Activated CD4-positive, alpha-beta T cell treated with anti-CD3 and anti-CD28 coated beads, Interleukin-2, amount 50 U/mL, for 16 hours (primary cell): ENCODE data around the gene ANKRD44.
"Not testable (repeated sequence)": the region's sequence is repeated elsewhere in the genome, so short reads cannot be mapped to it uniquely, and the experiment has no call there.

ENCODE experiments used
- DNase-seq: peaks from one replicate; pipeline ENCODE4 v3.0.0-alpha.2; 2020

ANKRD44 gene

DNA sequence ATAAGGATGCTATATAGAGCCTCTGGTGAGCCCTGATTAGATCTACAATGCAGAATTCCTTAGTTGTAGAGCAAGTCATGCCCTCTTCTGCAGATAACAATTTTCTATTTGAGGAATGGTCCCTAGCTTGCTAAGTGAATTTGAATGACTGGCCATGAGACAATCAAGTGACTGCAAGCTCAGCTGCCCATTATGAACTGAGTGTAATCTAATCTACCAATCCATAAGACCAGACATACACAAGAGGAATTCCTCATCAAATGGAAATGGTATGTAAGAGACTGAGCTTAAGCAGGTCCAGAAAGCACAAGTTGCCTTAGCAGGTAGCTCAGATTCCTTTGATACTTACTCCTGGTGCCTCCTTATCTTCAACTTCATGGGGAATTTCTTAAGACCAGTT lies 4.8 kb upstream of the ANKRD44 start:
- no peak for DNase-seq

DNA sequence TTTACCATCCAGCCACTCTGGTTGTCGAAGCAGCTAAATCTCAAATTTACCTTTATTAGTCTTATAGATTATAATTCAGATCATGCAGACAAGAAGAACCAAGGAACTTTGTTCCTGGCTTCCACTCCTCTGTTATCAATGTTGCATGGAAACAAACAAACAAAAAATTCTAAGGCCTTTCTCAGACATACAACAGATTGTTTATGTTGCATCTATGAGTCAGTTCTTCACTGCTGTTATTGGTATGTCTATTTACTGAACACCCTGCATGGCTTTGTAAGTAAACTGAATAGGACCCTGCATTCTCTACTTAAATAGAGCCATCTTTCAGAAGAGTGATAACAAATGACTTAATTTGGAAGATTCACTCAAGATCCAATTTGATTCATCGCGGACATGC lies 1.6 kb upstream of the ANKRD44 start:
- no peak for DNase-seq

DNA sequence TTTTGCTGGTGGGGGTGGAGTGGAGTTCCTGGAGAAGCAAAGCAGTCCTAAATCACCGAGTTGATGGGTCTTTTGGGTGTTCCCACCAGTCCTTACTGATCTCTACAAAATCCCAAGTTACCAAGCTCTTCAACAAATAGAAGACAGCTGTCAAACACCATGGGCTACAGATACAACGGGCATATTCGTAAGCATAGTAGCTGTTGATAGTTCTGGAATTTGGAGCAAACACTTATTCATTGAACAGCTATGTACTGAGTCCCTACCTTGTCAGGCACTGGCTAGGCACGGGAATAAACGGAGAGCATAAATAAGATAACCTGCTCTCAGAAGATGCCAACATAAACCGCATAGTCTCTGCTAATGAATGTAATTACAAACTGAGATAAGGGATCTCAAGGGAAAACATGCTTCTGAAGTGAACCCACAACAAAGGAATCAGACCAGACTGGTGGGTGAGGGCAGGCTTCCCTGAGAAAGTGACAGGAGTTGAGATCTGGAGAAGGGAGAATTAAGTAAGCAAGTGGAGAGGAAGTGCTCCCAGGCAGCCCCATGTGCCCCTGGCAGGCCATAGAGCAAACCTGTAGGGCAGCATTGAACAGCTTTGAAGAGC lies 947 bp upstream of the ANKRD44 start:
- DNase-seq = no peak

DNA sequence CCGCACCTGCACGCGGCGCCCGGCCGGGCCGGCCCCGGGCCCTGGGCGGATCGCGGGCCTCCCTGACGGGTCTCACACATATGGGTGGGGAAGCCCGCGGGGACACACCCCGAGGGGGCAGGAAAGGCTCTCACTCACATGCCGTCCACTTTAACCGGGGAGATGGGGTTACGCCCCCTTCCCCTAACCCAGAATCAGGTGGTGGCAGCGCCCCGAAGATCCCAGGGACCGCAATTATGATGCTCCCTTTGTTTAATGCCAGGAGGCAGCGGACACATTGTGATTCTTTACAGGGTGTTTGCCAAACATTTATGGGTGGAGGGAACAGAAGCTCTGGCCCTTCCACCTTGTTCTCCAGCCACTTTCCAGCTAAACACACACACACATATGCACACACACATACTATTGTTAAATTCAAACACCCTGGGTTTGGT lies 424 bp upstream of the ANKRD44 start:
- no peak for DNase-seq

DNA sequence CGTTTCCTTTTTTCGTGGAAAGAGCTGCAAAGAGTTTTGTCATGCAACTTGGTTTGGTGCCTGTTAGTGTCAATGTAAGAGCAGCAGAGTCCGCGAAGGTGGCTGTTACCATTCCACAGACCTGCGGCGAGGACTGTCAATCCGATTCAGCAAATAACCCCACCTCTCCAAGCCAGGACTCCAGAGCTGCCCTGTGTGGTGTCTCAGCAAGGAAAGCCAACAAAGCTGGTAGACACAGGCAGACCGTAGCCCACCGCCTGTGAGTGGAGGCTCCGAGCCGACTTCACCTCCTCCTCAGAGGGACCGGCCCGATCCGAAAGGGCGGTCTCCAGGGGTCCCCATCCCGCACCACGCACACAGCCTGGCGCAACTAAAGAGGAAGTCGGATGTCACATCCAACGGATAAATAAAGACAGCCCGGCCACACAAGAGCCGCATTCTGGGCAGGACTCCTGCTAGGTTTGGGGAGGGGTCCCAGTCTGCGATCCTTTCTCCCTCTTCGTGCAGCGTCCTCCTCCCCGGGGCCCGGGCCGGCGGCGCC lies 819 bp downstream of the ANKRD44 start:
- DNase-seq = peak; percentile 64

DNA sequence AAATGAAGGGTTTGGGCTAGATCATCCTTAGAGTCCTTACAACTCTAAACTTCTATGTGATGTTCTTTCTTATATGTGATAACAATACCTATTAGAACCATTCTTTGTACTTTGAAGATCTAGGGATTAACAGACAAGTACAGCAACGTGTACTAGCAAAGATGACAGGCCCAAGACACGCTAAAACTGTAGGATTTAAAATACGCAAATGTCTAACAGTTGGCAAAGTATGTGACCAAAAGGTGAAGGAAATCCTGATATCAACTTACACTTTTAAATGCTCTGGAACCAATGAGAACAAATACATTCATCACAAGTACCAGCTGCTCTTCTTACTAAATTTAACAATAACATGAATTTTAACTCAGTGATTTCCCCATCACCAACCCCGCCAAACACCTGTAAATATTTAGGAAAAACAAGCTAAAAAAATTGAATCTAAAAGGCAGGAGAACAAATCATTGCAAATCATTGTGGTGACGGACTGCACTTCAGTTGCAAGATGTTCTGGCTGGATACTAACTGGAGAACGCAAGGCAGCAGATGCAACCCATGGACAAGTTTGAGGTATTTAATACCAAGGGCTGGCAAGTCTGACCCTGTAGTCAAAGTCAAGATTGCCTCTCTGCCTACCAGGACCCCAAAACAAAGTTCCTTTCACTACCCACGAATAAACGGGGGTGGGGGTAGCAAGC lies 1.4 kb downstream of the ANKRD44 start:
- DNase-seq = no peak

DNA sequence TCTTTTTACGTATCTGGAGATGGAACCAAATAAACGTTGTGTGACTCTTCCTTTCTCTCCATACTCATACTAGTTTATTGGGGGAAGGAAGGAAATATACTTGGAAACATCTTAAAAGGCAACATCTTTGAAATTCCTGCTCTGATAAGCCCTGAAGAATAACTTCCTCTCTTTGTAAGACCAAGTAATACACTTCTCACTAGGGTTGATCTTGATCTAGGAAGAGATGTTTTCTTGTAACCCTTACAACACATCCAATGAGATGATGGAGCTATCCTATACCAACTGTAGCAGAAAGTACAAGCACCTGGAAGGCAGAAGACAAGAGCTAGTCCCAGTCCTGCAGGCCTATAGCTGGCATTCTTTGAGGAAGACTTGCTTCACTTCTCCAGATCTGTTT lies 2.0 kb downstream of the ANKRD44 start:
- DNase-seq = no peak

DNA sequence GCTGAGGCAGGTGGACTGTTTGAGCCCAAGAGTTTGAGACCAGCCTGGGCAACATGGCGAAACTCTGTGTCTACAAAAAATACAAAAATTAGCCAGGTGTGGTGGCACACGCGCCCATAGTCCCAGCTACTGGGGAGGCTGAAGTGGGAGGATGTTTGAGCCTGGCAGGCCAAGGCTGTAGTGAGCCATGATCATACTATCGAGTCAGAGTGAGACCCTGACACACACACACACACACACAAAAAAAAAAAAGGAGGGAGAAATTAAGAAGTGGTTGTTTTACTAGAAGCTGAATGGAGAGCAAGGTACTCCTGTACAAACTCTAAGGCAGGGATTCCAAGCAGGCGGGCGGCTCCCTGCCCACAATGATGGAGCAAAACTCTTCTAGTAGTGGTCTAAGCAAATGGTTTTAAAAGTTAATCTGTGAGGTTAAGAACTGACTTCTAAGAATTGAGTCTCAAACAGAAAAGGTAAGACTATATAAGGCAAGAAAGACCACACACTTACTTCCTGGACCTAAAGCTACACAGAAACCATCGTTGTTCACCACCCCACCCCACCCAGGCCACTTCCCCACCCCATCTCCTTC lies 2.6 kb downstream of the ANKRD44 start:
- DNase-seq = peak; percentile 82

DNA sequence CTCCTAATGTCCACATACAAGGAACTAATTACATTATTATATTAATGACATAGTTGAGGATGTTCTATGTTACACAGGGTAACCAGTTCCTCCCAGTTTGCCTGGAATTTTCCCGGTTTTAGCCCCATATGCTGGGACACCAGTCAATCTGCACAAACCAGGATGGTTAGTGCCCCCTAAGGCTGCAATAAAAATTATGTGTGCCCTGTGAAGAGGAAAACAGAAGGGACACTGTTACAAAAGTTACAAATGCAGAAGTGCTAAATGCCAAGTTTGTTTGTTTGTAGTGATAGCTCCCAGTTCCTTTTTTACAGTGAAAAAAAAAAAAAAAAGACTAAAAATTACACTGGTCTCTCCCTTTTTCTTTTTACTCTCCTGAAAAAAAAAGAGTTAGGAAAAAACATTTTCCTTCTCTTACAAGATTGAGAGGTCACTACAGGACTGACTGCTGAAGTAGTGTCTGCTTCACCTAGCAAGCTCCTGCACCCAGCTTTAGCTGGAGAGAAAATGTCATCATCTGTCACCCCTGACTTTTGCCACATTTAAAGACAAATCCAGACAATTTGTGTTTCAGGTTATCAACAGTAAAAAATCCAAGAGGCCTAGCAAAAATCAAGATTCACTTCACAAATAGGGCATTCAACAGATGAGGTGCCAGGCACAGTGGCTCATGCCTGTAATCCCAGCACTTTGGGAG lies 3.2 kb downstream of the ANKRD44 start:
- no peak for DNase-seq

DNA sequence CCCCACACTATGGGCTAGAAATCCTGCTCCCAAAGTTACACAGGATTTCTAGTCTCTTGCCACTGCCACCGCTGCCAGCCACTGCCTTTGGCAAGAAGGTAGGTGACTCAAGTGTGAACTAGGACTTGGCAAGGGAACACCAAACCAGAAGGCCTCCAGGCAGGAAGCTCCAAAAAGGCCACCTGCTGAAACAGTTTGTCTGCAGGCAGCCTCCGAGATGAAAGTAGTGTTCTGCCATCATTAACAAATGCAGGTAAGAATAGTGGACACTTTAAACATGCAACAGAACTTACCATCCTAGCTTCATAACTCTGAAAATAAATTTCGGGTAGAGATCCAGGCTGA lies 3.9 kb downstream of the ANKRD44 start:
- DNase-seq = peak; percentile 64

DNA sequence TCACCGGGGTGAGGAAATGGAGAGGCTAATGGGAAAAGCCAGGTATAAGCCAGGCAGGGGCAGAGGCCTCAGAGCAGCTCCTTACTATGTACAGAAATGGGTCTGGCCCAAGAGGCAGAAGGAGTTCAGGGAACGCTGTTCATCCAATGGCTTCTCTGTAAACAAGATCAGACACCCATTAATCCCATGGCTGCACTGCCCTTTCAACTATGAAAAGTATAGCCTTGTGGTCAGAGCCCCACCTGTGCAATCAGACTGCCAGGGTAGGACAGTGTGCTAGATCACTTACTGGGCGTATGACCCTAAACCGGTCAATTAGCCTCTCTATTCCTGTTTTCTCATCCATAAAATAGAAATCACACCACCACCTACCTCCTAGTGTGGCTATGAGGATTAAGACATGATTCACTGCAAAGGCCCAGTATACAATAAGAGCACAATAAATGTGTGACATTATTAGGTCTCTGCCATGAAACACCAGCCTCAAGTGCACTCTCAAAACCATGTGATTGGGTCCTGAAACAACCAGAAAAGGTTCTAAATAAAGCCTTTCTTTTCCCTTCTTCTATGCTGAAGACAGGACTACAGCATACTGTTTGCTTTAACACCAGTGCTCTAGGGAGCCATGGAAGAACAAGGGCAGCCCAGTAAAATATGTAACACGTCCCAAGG lies 4.4 kb downstream of the ANKRD44 start:
- DNase-seq = no peak

DNA sequence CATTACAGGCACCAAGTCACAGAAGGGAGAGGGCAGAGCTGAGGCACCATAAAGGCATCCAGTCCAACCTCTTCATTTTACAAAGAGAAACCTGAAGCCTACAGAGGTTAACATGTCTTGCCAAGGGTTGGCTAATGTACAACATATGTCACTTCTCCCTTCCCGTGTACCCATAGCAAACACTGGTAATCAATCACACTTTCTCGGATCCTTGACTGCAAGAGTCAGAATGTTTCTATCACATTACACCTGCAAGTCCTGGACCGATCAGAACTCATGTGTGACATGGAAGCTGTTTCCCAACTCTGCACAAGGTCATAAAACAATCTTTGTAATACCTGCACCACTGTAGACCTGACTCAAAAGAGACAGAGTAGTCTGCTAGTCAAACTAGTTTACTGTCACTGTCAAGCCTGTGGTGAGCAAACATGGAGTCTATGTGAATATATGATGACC lies 6.0 kb downstream of the ANKRD44 start:
- peak; percentile 78 for DNase-seq

DNA sequence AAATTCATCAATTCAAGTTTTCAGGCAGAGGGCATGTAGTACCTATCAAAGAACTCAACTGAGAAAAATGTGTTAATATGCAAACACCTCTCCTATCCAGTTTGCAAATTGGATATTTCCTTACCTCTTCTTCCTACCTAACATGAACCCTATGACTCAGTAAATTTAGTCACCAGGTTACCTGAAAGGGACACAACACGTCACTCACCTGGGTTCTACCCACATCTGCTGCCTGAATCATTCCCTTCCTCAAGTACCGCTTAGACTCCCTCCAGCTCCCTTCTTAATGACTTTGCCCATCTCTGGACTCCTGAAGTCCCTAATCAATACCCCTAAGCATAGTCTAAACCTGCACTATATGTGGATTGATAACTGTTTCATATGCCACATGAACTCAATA lies 10.4 kb downstream of the ANKRD44 start:
- DNase-seq = no peak

DNA sequence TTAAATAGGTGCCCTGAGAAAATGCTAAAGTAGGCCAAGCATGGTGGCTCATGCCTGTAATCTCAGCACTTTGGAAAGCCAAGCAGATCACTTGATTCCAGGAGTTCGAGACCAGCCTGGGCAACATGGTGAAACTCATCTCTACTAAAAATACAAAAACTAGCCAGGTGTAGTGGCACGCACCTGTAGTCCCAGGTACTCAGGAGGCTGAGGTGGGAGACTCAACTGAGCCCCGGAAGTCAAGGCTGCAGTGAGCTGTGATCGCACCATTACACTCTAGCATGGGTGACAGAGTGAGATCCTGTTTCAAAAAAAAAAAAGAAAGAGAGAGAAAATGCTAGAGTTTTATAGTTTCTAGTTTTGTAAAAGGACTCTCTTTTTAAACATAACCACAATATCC lies 12.0 kb downstream of the ANKRD44 start:
- DNase-seq = no peak

DNA sequence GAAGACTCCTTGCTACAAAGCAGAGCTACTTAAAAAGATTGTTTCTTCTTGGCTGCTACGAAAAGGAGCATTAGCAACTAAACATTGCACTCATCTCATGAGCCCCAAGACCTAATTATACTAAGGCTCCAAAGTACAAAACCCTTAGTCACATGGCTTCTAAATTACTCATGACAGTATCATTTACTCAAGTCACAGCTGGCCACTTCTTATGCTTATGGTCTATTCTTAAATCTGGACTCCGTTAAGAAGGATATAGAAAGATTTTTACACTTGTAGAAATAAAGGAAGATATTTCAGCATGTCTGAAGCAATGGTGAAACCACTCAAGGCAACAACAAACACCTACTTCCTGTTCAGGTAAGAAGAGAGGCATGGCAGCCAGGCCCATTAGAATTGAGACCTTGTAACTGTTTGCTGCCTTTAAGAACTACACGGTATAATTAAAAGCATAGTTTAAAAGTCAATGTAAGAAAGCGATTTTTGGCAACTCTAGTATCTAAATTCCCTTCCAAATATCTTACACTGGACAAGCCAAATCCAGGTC lies 12.7 kb downstream of the ANKRD44 start:
- peak; percentile 68 for DNase-seq

DNA sequence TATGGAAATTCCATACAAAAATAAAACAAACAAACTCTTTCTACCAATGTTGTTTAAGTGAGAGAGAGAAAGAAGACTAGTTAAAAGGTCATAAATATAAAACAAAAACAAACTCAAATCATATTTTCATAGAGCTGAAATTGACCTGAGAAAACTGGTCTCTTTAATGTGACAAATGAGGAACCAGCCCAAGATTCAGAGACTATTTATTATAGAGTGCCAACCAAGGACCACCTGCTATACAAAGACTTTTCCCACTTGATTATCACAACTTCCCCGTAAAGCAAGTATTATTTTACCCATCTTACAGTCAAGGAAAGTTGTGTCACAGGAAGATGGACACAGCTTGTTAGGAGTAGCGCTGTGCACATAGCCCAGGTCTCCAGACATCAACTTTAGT lies 13.3 kb downstream of the ANKRD44 start:
- DNase-seq = no peak

DNA sequence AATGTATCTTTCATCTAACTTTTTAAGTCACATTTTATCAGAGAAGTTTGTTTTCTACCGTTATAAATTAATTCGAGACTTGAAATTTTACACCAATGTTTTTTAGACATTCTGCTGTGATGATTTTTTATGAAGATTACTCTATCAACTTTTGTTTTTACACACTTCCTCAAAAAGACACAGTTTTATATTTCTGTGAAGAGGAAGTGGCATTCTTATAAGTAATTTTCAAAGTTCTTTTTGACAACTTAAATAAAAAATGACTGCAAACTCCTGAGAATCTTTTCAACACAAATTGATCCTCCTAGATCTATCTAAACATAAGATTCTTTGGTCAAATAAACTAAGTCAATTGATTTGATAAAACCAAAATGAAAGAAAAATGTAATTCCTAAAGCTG lies 13.7 kb downstream of the ANKRD44 start:
- peak; percentile 64 for DNase-seq

DNA sequence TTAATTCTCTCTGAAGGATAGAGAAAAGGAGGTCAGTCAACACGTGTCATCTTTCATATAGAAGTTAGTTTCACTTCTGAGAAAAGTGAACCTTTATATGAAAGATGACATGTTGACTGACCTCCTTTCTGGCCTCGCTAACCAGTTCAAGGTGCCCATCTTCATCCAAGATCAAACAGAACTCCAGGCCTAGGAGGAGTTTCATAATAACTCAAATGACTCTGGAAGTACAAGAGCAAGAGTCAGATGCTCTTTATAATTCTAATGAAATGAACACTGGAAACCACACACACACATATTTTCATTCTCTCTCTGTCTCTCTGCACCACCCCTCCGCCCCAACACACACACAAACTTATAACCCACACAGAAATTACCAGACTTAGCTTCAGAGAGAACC lies 16.3 kb downstream of the ANKRD44 start:
- DNase-seq = peak; percentile 68

DNA sequence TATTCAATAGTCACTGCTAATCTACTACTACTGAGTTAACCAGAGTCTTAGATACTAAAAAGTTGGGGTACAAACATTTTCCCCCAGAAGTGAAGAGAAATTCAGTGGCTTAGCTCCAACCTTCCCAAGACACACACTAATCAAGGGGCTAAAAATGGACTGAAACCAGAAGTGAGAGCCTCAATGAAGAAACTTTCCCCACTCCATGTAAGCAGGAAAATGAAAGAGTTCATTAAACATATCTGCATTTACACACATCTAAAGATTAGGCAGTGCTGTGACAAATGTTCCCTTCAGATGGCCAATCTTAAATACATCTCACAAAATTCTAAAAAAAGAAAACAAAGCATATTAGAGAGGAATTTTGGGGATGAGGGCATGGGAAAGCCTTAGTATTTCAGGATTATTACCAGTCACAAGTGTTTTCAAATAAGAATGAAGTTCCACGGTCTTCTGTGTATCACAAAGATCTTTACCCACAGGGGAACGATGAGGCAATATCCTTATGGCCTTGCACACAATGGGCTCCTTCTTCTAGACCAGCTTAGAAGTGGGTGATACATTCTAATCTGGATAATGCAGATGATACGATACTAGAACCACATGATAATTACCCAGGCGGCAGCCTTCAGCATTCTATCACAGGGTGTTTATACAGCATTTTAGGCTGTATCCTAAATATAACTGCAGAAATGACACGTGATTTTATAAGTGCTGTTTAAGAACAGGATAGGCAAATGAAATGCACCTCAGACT lies 17.1 kb downstream of the ANKRD44 start:
- DNase-seq = peak; percentile 71

DNA sequence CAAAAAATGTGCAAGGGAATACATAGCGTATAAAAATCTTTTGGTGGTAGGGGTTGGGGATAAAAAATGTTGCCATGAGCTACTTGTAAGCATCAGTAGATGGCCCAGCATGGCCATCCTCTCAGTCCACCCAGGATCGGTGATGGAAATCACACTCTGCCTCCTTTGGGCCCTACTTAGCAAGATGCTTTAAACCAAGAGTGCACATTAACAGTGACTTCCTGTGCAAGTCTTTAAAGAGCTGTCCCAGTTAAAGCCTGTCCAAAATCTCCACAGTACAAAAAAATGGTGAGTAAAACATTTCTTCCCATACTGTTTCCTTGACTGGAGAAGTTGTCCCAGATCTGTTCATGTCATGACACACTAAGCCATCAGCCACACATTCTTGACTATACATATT lies 18.0 kb downstream of the ANKRD44 start:
- no peak for DNase-seq

DNA sequence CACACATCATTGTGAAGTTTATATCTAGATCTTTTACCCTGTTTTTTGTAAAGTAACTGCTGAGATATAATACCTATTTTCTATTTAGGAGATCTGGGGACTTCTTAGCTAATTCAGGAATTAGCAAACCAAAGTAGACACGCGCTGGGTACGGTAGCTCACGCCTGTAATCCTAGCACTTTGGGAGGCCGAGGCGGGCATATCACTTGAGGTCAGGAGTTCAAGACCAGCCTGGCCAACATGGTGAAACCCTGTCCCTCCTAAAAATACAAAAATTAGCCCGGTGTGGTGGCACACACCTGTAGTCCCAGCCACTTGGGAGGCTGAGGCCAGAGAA lies 23.0 kb downstream of the ANKRD44 start:
- DNase-seq = not testable (repeated sequence)
